ENCODE measurements around the gene POLD1.

DNA sequence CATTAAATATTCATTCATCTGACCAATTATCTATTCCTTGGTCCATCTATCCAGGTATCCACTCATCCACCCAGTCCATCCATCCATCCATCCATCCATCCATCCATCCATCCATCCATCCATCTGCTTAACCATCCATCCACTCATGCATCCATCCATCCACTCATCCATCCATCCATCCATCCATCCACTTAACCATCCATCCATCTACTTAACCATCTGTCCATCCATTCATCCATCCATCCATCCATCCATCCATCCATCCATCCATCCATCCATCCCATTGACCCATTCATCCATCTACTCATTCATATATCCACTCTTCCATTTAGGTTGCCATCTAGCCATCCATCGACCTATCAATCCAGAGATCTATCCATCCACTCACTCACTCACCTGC, 59.9 kb downstream of the POLD1 start:
- no peak for TF ChIP-seq GABPA (IDR thresholded peaks at IDR 0.05; ENCODE audit: low read depth)
- no peak for TF ChIP-seq POLR2AphosphoS5 (IDR thresholded peaks at IDR 0.05; ENCODE audit: low read depth)
- TF ChIP-seq, protein P1, sequence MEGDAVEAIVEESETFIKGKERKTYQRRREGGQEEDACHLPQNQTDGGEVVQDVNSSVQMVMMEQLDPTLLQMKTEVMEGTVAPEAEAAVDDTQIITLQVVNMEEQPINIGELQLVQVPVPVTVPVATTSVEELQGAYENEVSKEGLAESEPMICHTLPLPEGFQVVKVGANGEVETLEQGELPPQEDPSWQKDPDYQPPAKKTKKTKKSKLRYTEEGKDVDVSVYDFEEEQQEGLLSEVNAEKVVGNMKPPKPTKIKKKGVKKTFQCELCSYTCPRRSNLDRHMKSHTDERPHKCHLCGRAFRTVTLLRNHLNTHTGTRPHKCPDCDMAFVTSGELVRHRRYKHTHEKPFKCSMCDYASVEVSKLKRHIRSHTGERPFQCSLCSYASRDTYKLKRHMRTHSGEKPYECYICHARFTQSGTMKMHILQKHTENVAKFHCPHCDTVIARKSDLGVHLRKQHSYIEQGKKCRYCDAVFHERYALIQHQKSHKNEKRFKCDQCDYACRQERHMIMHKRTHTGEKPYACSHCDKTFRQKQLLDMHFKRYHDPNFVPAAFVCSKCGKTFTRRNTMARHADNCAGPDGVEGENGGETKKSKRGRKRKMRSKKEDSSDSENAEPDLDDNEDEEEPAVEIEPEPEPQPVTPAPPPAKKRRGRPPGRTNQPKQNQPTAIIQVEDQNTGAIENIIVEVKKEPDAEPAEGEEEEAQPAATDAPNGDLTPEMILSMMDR (IDR thresholded peaks at IDR 0.05; ENCODE audit: insufficient read depth, low read length), result no peak
- TF ChIP-seq, protein P2, sequence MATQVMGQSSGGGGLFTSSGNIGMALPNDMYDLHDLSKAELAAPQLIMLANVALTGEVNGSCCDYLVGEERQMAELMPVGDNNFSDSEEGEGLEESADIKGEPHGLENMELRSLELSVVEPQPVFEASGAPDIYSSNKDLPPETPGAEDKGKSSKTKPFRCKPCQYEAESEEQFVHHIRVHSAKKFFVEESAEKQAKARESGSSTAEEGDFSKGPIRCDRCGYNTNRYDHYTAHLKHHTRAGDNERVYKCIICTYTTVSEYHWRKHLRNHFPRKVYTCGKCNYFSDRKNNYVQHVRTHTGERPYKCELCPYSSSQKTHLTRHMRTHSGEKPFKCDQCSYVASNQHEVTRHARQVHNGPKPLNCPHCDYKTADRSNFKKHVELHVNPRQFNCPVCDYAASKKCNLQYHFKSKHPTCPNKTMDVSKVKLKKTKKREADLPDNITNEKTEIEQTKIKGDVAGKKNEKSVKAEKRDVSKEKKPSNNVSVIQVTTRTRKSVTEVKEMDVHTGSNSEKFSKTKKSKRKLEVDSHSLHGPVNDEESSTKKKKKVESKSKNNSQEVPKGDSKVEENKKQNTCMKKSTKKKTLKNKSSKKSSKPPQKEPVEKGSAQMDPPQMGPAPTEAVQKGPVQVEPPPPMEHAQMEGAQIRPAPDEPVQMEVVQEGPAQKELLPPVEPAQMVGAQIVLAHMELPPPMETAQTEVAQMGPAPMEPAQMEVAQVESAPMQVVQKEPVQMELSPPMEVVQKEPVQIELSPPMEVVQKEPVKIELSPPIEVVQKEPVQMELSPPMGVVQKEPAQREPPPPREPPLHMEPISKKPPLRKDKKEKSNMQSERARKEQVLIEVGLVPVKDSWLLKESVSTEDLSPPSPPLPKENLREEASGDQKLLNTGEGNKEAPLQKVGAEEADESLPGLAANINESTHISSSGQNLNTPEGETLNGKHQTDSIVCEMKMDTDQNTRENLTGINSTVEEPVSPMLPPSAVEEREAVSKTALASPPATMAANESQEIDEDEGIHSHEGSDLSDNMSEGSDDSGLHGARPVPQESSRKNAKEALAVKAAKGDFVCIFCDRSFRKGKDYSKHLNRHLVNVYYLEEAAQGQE (IDR thresholded peaks at IDR 0.05; ENCODE audit: insufficient replicate concordance, low read depth), result no peak

Measured in HL-60 (cell line).